HepG2 (cell line): ENCODE data around the gene NPTX2. TPM values are rescaled to one million over a fixed set of nuclear protein-coding genes. Genes with fewer than 3 reads are reported as not detected.

Experiments used
- ATAC-seq: fragments of 200-7000 bp; cut with Tn5 transposase; 3 replicates; pipeline ENCODE4 v1.9.1; 2020; ENCODE audit warnings: mild to moderate bottlenecking, moderate library complexity
- BruUV-seq: library from RNA; stranded (reverse); fragments of 400-500 nt; replicated peaks from 2 replicates; lab custom pipeline; 2021; lab: Mats Ljungman, UMichigan
- CTCF ChIA-PET: fragments of 300-600 bp; formaldehyde crosslinking; extraction: SDS; loops from one replicate; lab custom pipeline; 2021; ENCODE audit warnings: low total read pairs, inconsistent platforms, low intra/inter-chr PET ratio; lab: Yijun Ruan, JAX
- POLR2A ChIA-PET: fragments of 350-600 bp; sonication (Branson Sonifier 250); formaldehyde crosslinking; loops from one replicate; lab custom pipeline; 2020; ENCODE audit warnings: antibody characterized with exemption, inconsistent platforms; lab: Yijun Ruan, JAX
- DNase-seq: peaks from one replicate; pipeline ENCODE4 v3.0.0-alpha.2; 2015; ENCODE audit warnings: low spot score
- FAIRE-seq: peaks from 3 replicates; lab custom pipeline; 2011; peaks lifted over from hg19 to GRCh38; lab: Jason Lieb, UNC
- H2AFZ ChIP-seq: one replicate; pipeline ENCODE4 v1.6.1; 2011; ENCODE audit warnings: low read length, inconsistent platforms
- H3K27ac ChIP-seq: fragments of 300-600 bp; 3 replicates; pipeline ENCODE4 v1.8.0; 2011; ENCODE audit warnings: mixed run types, mild to moderate bottlenecking, mixed read lengths, low read length, inconsistent platforms; ENCODE audit not compliant: insufficient read depth; ENCODE audit errors: extremely low read length
- H3K27me3 ChIP-seq, 2 experiments: fragments of 200-600 bp in 1 of 2; 2 replicates in 1 of 2; 3 replicates in 1 of 2; pipeline versions ENCODE4 v1.6.0 to v1.8.0; 2011; ENCODE audit warnings: low read length in 2 of 2, mild to moderate bottlenecking in 2 of 2, moderate library complexity in 2 of 2, inconsistent platforms in 1 of 2; ENCODE audit not compliant: insufficient read depth in 2 of 2, control insufficient read depth in 1 of 2
- H3K36me3 ChIP-seq, 2 experiments: fragments of 200-600 bp in 1 of 2; replicated peaks in 1 of 2; 2 replicates in 1 of 2; 3 replicates in 1 of 2; pipeline versions ENCODE4 v1.5.1 to v1.8.0; 2011; ENCODE audit warnings: low read length in 2 of 2, inconsistent platforms in 1 of 2; ENCODE audit not compliant: insufficient read depth in 2 of 2, control insufficient read depth in 1 of 2
- H3K4me1 ChIP-seq: 2 replicates; pipeline ENCODE4 v1.5.1; 2012; ENCODE audit warnings: low read length, inconsistent platforms; ENCODE audit not compliant: insufficient read depth
- H3K4me2 ChIP-seq: 2 replicates; pipeline ENCODE4 v1.6.0; 2011; ENCODE audit warnings: low read depth, low read length, inconsistent platforms
- H3K4me3 ChIP-seq, 3 experiments: fragments of 200-600 bp in 1 of 3; sonication (generic), shearing (Covaris generic) in 1 of 3; replicated peaks in 1 of 3; 2 replicates each; pipeline ENCODE4 v1.5.1; 2011 to 2016; ENCODE audit warnings: low read length in 3 of 3, inconsistent platforms in 2 of 3, low read depth in 2 of 3, mild to moderate bottlenecking in 2 of 3, control low read depth in 1 of 3, mixed read lengths in 1 of 3; ENCODE audit not compliant: insufficient read depth in 1 of 3
- H3K79me2 ChIP-seq: one replicate; pipeline ENCODE4 v1.6.1; 2011; ENCODE audit warnings: low read length, inconsistent platforms; ENCODE audit not compliant: insufficient read depth
- H3K9ac ChIP-seq: 2 replicates; pipeline ENCODE4 v1.6.0; 2011; ENCODE audit warnings: mild to moderate bottlenecking, low read depth, low read length, inconsistent platforms; ENCODE audit not compliant: insufficient read depth
- H3K9me3 ChIP-seq: 2 replicates; pipeline ENCODE4 v1.5.1; 2012; ENCODE audit warnings: mild to moderate bottlenecking, low read length
- H4K20me1 ChIP-seq: 2 replicates; pipeline ENCODE4 v1.6.0; 2011; ENCODE audit warnings: inconsistent platforms, mild to moderate bottlenecking, low read length, moderate library complexity; ENCODE audit not compliant: insufficient read depth
- AHR ChIP-seq: IDR thresholded peaks from 2 replicates; pipeline ENCODE4 v1.6.1; 2018; ENCODE audit warnings: missing genetic modification reagents, missing compliant biosample characterization
- ARID4A ChIP-seq: sonication (generic); formaldehyde crosslinking; IDR thresholded peaks from 2 replicates; pipeline ENCODE4 v1.5.0; 2020; ENCODE audit warnings: mild to moderate bottlenecking, missing genetic modification reagents, borderline replicate concordance
- ATF7 ChIP-seq, 2 experiments: fragments of 450-650 bp in 1 of 2; sonication (generic) in 1 of 2; formaldehyde crosslinking in 1 of 2; IDR thresholded peaks; 2 replicates each; pipeline versions ENCODE4 v1.4.0 to v1.6.1; 2016 to 2020; ENCODE audit warnings: antibody characterized with exemption in 1 of 2, mild to moderate bottlenecking in 1 of 2, missing genetic modification reagents in 1 of 2
- BRCA1 ChIP-seq: sonication (generic); formaldehyde crosslinking; IDR thresholded peaks from 2 replicates; pipeline ENCODE4 v1.4.0; 2020; ENCODE audit warnings: missing genetic modification reagents
- HDAC1 ChIP-seq: sonication (generic); formaldehyde crosslinking; IDR thresholded peaks from 2 replicates; pipeline ENCODE4 v1.5.1; 2020; ENCODE audit warnings: mild to moderate bottlenecking, missing genetic modification reagents
- KDM2A ChIP-seq: sonication (generic); formaldehyde crosslinking; IDR thresholded peaks from 2 replicates; pipeline ENCODE4 v1.4.0; 2020; ENCODE audit warnings: low read depth, missing genetic modification reagents, borderline replicate concordance
- NFIC ChIP-seq: IDR thresholded peaks from 2 replicates; pipeline ENCODE4 v1.6.1; 2012; ENCODE audit warnings: mild to moderate bottlenecking, low read length, inconsistent platforms
- SP5 ChIP-seq: IDR thresholded peaks from 2 replicates; pipeline ENCODE4 v1.6.1; 2016; ENCODE audit warnings: low read depth, borderline replicate concordance
- SRSF4 ChIP-seq: fragments of 200-400 bp; formaldehyde crosslinking; IDR thresholded peaks from one replicate; pipeline ENCODE4 v1.6.1; 2018; ENCODE audit warnings: mild to moderate bottlenecking, low read depth, low read length, moderate library complexity; ENCODE audit not compliant: poor library complexity, severe bottlenecking
- ZBTB3 ChIP-seq: sonication (generic); formaldehyde crosslinking; IDR thresholded peaks from 2 replicates; pipeline ENCODE4 v1.4.0; 2020; ENCODE audit warnings: low read depth, mild to moderate bottlenecking, moderate library complexity, missing genetic modification reagents, borderline replicate concordance
- ZFP36L1 ChIP-seq: sonication (generic); formaldehyde crosslinking; IDR thresholded peaks from 2 replicates; pipeline ENCODE4 v1.8.0; 2022; ENCODE audit warnings: mild to moderate bottlenecking, missing genetic modification reagents, moderate library complexity
- ZNF660 ChIP-seq: sonication (generic); formaldehyde crosslinking; IDR thresholded peaks from 2 replicates; pipeline ENCODE4 v1.5.1; 2020; ENCODE audit warnings: mild to moderate bottlenecking, low read depth, missing genetic modification reagents, borderline replicate concordance
- ZNF724P ChIP-seq: sonication (generic); formaldehyde crosslinking; IDR thresholded peaks from 2 replicates; pipeline ENCODE4 v1.8.0; 2022; ENCODE audit warnings: missing genetic modification reagents, borderline replicate concordance
- WGBS: methylation state at CpG from one replicate; pipeline ENCODE4 v1.1.6; 2017; ENCODE audit warnings: low lambda C conversion rate; 5-methylcytosine and 5-hydroxymethylcytosine counted together
- in situ Hi-C: cut with HindIII; loops from 2 replicates; pipeline ENCODE4 v1.10.0; 2017; ENCODE audit warnings: low pct_unique_long_range_greater_than_20kb; ENCODE audit not compliant: extremely low pct_ligation_motif_present
- intact Hi-C: fragments of 100-400 bp; cut with micrococcal nuclease; formaldehyde crosslinking; loops from one replicate; pipeline ENCODE4 v1.10.0; 2022; ENCODE audit not compliant: unreplicated experiment
- polyA plus RNA-seq, 8 experiments: library from polyadenylated mRNA; depleted of rRNA in 3 of 8; stranded (reverse) in 7 of 8; unstranded in 1 of 8; fragments of >200 nt; fragmentation: Illumina TruSeq in 4 of 8; extraction: Trizol in 4 of 8; gene quantifications; 2 replicates each; pipeline versions ENCODE4 v1.2.1 to v1.2.3, GENCODE V29; 2011 to 2016; ENCODE audit warnings: low read depth in 4 of 8, missing spikeins in 1 of 8, mixed read lengths in 1 of 8; ENCODE audit not compliant: insufficient read depth in 1 of 8
- total RNA-seq, 5 experiments: library from RNA; depleted of rRNA; stranded (reverse); fragments of >200 nt; fragmentation: Illumina TruSeq; extraction: Trizol; gene quantifications; 2 replicates each; pipeline ENCODE4 v1.2.3, GENCODE V29; 2016; ENCODE audit warnings: low read depth in 1 of 5
- TF ChIP-seq, protein P1 (sequence below): sonication (generic); formaldehyde crosslinking; IDR thresholded peaks from 2 replicates; pipeline ENCODE4 v1.4.0; 2020; ENCODE audit warnings: low read depth, mild to moderate bottlenecking, missing genetic modification reagents

Gene NPTX2
- total and polyA plus RNA-seq, 2 of the 13 experiments (the other 11 are each of a cell fraction or from before 2014, with no cell fraction given), result not detected

DNA sequence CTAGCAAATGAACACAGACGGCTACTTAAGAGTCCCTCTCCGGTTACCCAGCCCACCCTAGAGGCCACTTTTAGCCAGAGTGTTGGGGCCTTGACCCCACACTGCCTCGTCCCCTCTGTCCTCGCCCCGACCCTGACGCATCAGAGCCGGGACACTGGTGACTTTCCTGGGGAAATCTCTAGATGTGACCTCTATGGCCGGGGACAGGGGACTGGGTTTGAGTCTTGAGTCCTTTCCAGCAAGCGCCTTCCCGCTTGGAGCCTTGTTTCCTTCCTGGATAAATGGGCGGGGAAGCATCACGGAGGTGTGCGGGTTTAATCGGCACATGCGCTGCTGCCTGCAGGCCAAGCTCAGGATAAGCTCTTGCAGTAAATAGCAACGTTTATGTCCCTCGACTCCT lies 40.7 kb downstream of the NPTX2 start:
- ChIA-PET CTCF (no interaction called here), POLR2A (no interaction called here)
- no peak overlapping the region for H3K9ac ChIP-seq
- H4K20me1 ChIP-seq, result no peaks in the 10 kb centered on the region
- 41% methylated on average over 15 of the region's 17 CpGs for WGBS
- in situ Hi-C loops (no loop called here), intact Hi-C loops (no loop called here)
- H3K79me2 ChIP-seq, result no peaks in the 10 kb centered on the region
- H3K36me3 ChIP-seq, result no peaks in the 10 kb centered on the region
- H3K4me3 ChIP-seq, result no peak overlapping the region
- no peak for TF ChIP-seq SP5 (CRISPR knock-in tag)
- no peak for TF ChIP-seq ZNF660 (CRISPR knock-in tag)
- H3K27ac ChIP-seq, result no peak overlapping the region
- DNase-seq (no peak), ATAC-seq (no peak), FAIRE-seq (no peak)
- H3K4me1 ChIP-seq, result peaks cover 9% of the 10 kb centered on the region
- no peak overlapping the region for H3K4me2 ChIP-seq
- H2AFZ ChIP-seq, result no peak overlapping the region
- H3K27me3 ChIP-seq, result peaks cover 0 to 8% of the 10 kb centered on the region in 2 experiments; a peak in 2 of 5 replicates
- H3K9me3 ChIP-seq, result no peaks in the 10 kb centered on the region
- BruUV-seq, result no TSS peak

GRCh38 chr7:98659756-98660155 lies 42.7 kb downstream of the NPTX2 start:
- BruUV-seq, result no TSS peak
- in situ Hi-C loops, result no loop called here
- Histone ChIP-seq H3K9ac (no peak overlapping the region), H3K4me3 (no peak overlapping the region), H3K4me1 (no peaks in the 10 kb centered on the region), H3K4me2 (no peak overlapping the region), H3K27me3 (peaks cover 1 to 13% of the 10 kb centered on the region in 2 experiments; a peak in 2 of 5 replicates), H3K9me3 (no peaks in the 10 kb centered on the region), H2AFZ (no peak overlapping the region), H3K27ac (no peak overlapping the region), H3K79me2 (no peaks in the 10 kb centered on the region), H4K20me1 (no peaks in the 10 kb centered on the region), H3K36me3 (no peaks in the 10 kb centered on the region)
- ChIA-PET CTCF (no interaction called here), POLR2A (no interaction called here)
- FAIRE-seq (no peak), ATAC-seq (no peak), DNase-seq (no peak)
- intact Hi-C loops, result no loop called here
- 6% methylated on average over 3 of the region's 3 CpGs for WGBS
- no peak for TF ChIP-seq SRSF4
- TF ChIP-seq BRCA1, result no peak
- no peak for TF ChIP-seq AHR
- TF ChIP-seq ARID4A (CRISPR knock-in tag), result no peak
- TF ChIP-seq, protein P1, sequence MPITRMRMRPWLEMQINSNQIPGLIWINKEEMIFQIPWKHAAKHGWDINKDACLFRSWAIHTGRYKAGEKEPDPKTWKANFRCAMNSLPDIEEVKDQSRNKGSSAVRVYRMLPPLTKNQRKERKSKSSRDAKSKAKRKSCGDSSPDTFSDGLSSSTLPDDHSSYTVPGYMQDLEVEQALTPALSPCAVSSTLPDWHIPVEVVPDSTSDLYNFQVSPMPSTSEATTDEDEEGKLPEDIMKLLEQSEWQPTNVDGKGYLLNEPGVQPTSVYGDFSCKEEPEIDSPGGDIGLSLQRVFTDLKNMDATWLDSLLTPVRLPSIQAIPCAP (CRISPR knock-in tag), result no peak
- TF ChIP-seq HDAC1, result no peak
- TF ChIP-seq ZFP36L1 (CRISPR knock-in tag), result no peak
- TF ChIP-seq KDM2A (CRISPR knock-in tag), result no peak
- no peak for TF ChIP-seq NFIC
- TF ChIP-seq ZBTB3 (CRISPR knock-in tag), result no peak
- no peak for TF ChIP-seq ATF7 (IDR thresholded peaks at IDR 0.05)
- no peak for TF ChIP-seq ATF7 (CRISPR knock-in tag; IDR thresholded peaks at IDR 0.05)
- TF ChIP-seq ZNF724P (CRISPR knock-in tag), result no peak
